ENCODE data around the gene SPRED2. TPM values are rescaled to one million over a fixed set of nuclear protein-coding genes. Genes with fewer than 3 reads are reported as not detected.

The SPRED2 gene
- total and polyA plus RNA-seq, 8 donors = 6.2 to 20.0 (median 15.2) TPM

DNA sequence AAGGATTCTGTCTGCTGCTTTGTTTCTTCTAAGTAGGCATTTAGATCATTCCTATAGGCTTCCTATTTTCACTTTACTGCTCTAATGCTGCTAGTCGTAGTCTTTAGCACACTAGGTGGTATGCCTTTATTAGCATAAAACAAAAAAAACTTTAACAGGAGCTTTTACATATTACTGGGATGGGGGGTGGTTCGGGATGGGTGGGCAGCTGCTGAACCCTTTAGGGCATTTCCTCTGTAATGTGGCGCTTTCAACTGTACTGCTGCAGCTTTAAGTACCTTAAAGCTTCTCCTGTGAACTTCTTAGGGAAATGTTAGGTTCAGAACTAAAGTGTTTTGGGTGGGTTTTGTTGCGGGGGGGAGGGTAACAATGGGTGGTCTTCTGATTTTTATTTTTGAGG, 163.4 kb downstream of the SPRED2 start:
- Histone ChIP-seq H3K4me1 (no peaks in the 10 kb centered on the region), H3K27ac (no peak overlapping the region), H3K27me3 (no peaks in the 10 kb centered on the region), H3K4me3 (no peak overlapping the region), H3K36me3 (peaks cover 0 to 3% (median 2%) of the 10 kb centered on the region in 3 donors), H3K9me3 (no peaks in the 10 kb centered on the region)
- FAIRE-seq (no peak), ATAC-seq (no peak), DNase-seq (no peak)
- 82 to 92% methylated on average over 4 of the region's 4 CpGs for WGBS, 2 donors
- intact Hi-C loops (cut with DNase I) = loop anchor here (5.0 to 10.0 kb wide), 3 partner anchors 278 to 288 kb away; no protein-coding TSS in a partner anchor
- TF ChIP-seq, protein P1, sequence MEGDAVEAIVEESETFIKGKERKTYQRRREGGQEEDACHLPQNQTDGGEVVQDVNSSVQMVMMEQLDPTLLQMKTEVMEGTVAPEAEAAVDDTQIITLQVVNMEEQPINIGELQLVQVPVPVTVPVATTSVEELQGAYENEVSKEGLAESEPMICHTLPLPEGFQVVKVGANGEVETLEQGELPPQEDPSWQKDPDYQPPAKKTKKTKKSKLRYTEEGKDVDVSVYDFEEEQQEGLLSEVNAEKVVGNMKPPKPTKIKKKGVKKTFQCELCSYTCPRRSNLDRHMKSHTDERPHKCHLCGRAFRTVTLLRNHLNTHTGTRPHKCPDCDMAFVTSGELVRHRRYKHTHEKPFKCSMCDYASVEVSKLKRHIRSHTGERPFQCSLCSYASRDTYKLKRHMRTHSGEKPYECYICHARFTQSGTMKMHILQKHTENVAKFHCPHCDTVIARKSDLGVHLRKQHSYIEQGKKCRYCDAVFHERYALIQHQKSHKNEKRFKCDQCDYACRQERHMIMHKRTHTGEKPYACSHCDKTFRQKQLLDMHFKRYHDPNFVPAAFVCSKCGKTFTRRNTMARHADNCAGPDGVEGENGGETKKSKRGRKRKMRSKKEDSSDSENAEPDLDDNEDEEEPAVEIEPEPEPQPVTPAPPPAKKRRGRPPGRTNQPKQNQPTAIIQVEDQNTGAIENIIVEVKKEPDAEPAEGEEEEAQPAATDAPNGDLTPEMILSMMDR (IDR thresholded peaks at IDR 0.05) = no peak

DNA sequence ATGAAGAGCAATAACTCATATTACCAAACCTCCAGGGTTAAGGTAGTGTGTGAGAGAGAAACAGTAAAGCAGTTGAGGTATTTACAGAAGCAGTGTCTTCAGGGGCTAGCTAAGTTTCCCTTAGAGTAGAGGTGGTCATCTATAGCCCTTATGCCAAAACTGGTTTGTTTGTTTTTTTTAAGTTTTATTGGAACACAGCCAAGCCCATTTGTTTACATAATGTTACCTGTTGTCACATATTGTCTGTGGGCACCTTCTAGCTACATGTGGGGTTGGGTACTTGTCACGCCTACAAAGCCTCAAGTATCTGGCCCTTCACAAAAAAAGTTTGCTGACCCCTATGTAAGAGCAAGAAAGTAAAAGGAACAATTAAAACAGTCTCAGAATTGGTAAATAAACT, 165.4 kb downstream of the SPRED2 start:
- Histone ChIP-seq H3K27me3 (no peaks in the 10 kb centered on the region), H3K9me3 (no peaks in the 10 kb centered on the region), H3K4me3 (no peak overlapping the region), H3K36me3 (peaks cover 0 to 2% (median 0%) of the 10 kb centered on the region in 3 donors), H3K27ac (no peak overlapping the region), H3K4me1 (no peaks in the 10 kb centered on the region)
- 93 to 100% methylated on average over 1 of the region's 1 CpG for WGBS, 2 donors
- ATAC-seq (no peak), DNase-seq (no peak), FAIRE-seq (no peak)
- TF ChIP-seq, protein P1 (IDR thresholded peaks at IDR 0.05) = no peak
- intact Hi-C loops (cut with DNase I) = loop anchor here (5.0 to 10.0 kb wide), 3 partner anchors 280 to 290 kb away; no protein-coding TSS in a partner anchor

DNA sequence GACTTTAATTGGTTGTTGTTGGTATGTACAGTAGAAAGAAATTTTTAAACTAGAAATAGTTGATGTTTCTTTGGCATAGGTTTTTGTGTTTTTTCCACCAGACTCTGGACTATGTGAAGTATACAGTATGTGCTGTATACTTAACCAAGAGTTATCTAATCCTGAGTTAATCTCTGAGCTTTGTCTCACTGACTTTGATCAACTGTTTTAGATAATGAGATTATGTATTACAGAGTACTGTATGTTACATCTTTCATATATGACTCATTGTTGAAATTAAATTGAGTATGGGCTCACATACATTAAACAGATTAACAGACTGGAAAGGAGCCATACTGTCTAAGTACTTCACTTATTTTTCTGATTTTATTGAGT, 166.7 kb downstream of the SPRED2 start:
- H3K4me1 ChIP-seq = no peaks in the 10 kb centered on the region
- H3K9me3 ChIP-seq = no peaks in the 10 kb centered on the region
- FAIRE-seq (no peak), ATAC-seq (no peak), DNase-seq (no peak)
- no peak overlapping the region for H3K27ac ChIP-seq
- H3K4me3 ChIP-seq = no peak overlapping the region
- TF ChIP-seq, protein P1 (IDR thresholded peaks at IDR 0.05) = no peak
- H3K27me3 ChIP-seq = no peaks in the 10 kb centered on the region
- H3K36me3 ChIP-seq = no peaks in the 10 kb centered on the region
- intact Hi-C loops (cut with DNase I) = loop anchor here (5.0 to 10.0 kb wide), 3 partner anchors 282 to 292 kb away; no protein-coding TSS in a partner anchor

DNA sequence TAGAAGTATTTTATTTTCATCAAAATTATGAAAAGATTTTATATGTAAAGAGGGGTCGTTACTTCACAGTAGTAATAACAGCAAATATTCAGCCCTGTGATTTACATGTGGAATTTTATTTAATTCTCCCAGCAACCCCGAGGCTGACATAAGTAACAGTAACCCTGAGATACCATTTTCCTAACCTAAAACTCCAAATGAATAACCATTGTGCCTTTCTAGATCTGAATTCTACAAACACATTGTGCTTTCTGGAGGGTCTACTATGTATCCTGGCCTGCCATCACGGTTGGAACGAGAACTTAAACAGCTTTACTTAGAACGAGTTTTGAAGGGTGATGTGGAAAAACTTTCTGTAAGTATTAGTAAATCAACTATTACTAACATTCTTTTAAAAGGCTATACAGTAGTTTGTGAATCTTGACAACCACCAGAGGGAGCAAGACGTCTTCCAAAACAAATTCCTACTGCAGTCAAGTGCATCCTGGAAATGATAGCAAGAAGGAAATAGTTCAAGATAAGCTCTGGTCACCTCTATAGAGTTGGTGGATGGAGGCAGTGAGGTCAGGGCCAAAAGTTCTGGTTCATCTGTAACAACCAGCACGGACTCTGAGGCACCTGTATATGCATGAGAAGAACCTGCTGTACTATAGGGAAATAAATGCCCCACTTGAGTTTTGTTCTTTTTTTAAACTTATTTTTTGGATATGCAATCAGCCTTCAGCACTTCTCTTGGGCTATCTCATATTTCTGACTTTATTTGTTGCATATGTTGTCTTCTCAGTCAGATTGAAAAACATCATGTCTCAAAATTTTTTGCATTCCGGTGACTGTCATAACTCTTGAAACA, 167.4 kb downstream of the SPRED2 start:
- no peak overlapping the region for H3K27ac ChIP-seq
- intact Hi-C loops (cut with DNase I) = loop anchor here (5.0 to 10.0 kb wide), 3 partner anchors 282 to 292 kb away; no protein-coding TSS in a partner anchor
- no peaks in the 10 kb centered on the region for H3K27me3 ChIP-seq
- FAIRE-seq = peak; percentile 87
- no peaks in the 10 kb centered on the region for H3K9me3 ChIP-seq
- DNase-seq = peak in 3 of 6 donors; percentile 24 to 49 (median 28)
- H3K4me1 ChIP-seq = no peaks in the 10 kb centered on the region
- no peak overlapping the region for H3K4me3 ChIP-seq
- TF ChIP-seq, protein P1 (IDR thresholded peaks at IDR 0.05) = peak in 3 of 4 donors; percentile 18 to 54 (median 49)
- 42 to 43% methylated on average over 8 of the region's 8 CpGs for WGBS, 2 donors
- ATAC-seq = peak; percentile 87 to 91 (median 89)
- H3K36me3 ChIP-seq = no peaks in the 10 kb centered on the region

DNA sequence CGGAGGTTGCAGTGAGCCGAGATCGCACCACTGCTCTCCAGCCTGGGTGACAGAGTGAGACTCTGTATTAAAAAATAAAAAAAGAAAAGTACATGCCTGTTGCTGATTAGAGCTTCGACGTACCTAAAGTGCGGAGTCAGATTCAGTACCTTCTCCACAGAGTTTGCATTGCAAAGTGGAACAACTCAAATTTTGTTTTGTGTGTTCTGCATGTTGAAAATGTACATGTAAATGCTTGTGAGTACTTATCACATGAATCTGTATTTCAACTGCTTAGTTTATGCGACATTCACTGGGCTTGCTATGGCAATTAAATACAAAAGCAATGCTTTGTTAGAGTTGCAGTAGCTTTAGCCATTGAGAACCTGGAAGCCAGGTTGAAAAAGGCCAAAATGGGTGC, 168.4 kb downstream of the SPRED2 start:
- H3K27me3 ChIP-seq = no peaks in the 10 kb centered on the region
- H3K9me3 ChIP-seq = no peaks in the 10 kb centered on the region
- WGBS, 2 donors = 93 to 94% methylated on average over 7 of the region's 7 CpGs
- H3K4me1 ChIP-seq = no peaks in the 10 kb centered on the region
- DNase-seq (no peak), FAIRE-seq (no peak), ATAC-seq (no peak)
- no peak overlapping the region for H3K27ac ChIP-seq
- H3K4me3 ChIP-seq = no peak overlapping the region
- intact Hi-C loops (cut with DNase I) = loop anchor here in 1 of 3 donors (10.0 kb wide), 1 partner anchor 291 kb away; no protein-coding TSS in a partner anchor
- TF ChIP-seq, protein P1 (IDR thresholded peaks at IDR 0.05) = no peak
- no peaks in the 10 kb centered on the region for H3K36me3 ChIP-seq

All from pancreas (tissue), 10 donors.